ENCODE measurements around the gene DYNLT1. TPM values are rescaled to one million over a fixed set of nuclear protein-coding genes. Genes with fewer than 3 reads are reported as not detected.

Gene DYNLT1
- total and polyA plus RNA-seq, 9 of the 15 experiments (the other 6 are each of a cell fraction or from before 2014, with no cell fraction given): 42.2 to 583 (median 127) TPM

GRCh38 chr6:158631678-158632537, 12.6 kb downstream of the DYNLT1 start (continued):
- TF ChIP-seq EHMT2 (IDR thresholded peaks at IDR 0.05) (0 out of 2 replicates have a peak, but pooled peaks have one; percentile 21), SIN3B (IDR thresholded peaks at IDR 0.05; ENCODE audit: low read depth) (no peak), SMAD2 (IDR thresholded peaks at IDR 0.05; ENCODE audit: low read depth, low read length) (no peak), AFF1 (IDR thresholded peaks at IDR 0.05; ENCODE audit: low read depth in 1 of 2, partially characterized antibody in 2 of 2) (peak in 1 of 2 experiments; percentile 29), NR2C2 (CRISPR knock-in tag; IDR thresholded peaks at IDR 0.05) (no peak), NR2C2 (tag; IDR thresholded peaks at IDR 0.05) (peak; percentile 21; the same call in 1 of the 2 replicates), STAT5A (IDR thresholded peaks at IDR 0.05; ENCODE audit: borderline replicate concordance, low read length) (0 out of 2 replicates have a peak, but pooled peaks have one; percentile 42), POLR3G (IDR thresholded peaks at IDR 0.05; ENCODE audit: extremely low read depth, insufficient read length, insufficient replicate concordance) (no peak), MTA1 (IDR thresholded peaks at IDR 0.05; ENCODE audit: borderline replicate concordance) (peak; percentile 63; the same call in 1 of the 2 replicates), FOS (IDR thresholded peaks at IDR 0.05; ENCODE audit: extremely low read depth, insufficient read length) (peak; percentile 71), MAFG (tag; conservative IDR thresholded peaks at IDR 0.05) (0 out of 2 replicates have a peak, but pooled peaks have one; percentile 27), ARID4B (CRISPR knock-in tag; IDR thresholded peaks at IDR 0.05) (peak; percentile 67), ZNF511 (CRISPR knock-in tag; IDR thresholded peaks at IDR 0.05) (peak; percentile 24; the same call in 1 of the 2 replicates), CREM (IDR thresholded peaks at IDR 0.05; ENCODE audit: low read depth) (peak; percentile 93)
